Measurements from ENCODE around the gene FAM222A. TPM values are rescaled to one million over a fixed set of nuclear protein-coding genes. Genes with fewer than 3 reads are reported as not detected.

The FAM222A gene
- 0.73 TPM for total RNA-seq

DNA sequence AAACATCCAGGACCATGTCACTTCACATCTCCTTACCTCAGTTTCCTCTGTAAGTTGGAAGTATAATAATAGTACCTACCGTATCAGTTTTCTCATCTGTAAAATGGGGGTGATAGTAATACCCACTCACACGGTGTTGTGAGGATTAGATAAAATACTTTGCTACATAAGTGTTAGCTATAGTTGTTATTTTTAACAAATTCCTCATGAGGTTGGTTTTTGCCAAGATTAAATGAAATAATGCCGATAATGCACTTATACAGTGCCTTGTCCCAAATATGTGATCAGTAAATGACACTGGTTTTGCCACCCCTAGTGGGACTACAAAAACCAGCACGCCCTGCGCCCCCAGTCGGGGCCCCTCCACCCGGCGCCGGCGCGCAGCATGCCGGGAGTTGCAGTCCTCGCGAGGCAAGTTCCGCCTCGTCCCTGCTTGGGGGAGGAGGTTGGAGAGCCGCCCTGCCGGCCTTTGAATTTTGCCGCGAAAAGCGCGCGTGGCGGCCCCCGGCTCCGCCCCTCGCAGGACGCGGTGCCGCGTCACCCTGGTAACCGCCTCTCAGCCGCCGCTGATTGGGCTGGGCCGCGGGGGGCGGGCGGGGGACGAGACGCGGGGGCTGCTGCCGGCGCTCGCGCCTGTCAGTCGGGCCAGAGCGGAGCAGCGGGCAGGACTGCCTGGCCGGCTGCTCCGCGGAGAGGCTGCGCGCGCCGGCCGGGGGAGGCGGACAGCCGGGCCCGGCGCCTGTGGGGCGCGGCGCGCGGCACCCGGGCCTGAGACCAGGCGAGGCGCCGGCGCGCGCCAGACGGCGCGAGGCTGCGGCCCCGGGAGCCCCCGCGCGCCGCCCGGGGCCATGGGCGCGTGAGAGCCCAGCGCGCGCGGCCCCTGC, at the start of gene FAM222A:
Gene FAM222A, plus strand, starts transcription at position 639 of the 884 bp plus-strand sequence. CDS start 30,322 bp downstream, outside the sequence.
- DNase-seq (ENCODE audit: low spot score): peak; percentile 98

DNA sequence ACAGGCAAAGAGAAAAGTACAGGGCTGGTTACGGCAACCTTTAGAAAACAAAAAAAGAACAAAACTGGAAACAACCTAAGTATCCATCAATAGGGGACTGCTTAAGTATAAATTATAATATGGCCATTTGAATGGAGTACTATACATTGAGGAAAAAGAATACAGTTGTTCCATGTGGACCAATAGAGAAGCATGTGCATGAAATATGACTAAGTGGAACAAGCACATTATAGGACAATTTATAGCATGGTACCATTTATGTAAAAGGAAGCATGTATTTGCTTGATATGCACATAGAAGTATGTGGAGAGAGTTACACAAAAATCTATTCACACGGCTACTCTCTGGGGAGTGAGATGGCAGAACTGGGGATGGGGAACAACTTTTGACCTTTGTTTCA, 49.2 kb upstream of the FAM222A start:
- no peak for DNase-seq (ENCODE audit: low spot score)

DNA sequence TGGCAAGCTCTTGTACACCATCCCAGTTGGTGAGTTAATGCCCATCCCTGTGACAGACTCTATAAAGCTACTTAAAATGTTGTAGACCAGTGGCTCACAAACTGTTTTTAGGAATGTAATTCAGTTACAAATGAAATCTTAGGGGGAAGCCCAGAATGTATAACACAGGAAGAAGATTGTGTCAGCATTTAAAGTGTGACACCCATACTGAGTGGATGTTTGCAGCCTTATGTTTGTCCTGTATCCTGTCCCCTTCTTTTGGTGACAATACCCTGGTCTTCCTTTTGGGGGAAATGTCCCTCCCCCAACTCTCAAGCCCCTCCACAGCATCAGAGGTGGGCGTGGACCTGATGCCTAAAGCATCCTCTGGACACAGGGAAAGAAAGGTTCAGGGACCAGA, 47.6 kb upstream of the FAM222A start:
- no peak for DNase-seq (ENCODE audit: low spot score)

- no peak for DNase-seq (ENCODE audit: low spot score)
These were observed 42.9 kb upstream of the FAM222A start for GRCh38 chr12:109670731-109671130.

- no peak for DNase-seq (ENCODE audit: low spot score)
These were observed 42.1 kb upstream of the FAM222A start for GRCh38 chr12:109671502-109671901.

GRCh38 chr12:109673379-109673778, 40.2 kb upstream of the FAM222A start:
- no peak for DNase-seq (ENCODE audit: low spot score)

GRCh38 chr12:109673884-109674283, 39.7 kb upstream of the FAM222A start:
- no peak for DNase-seq (ENCODE audit: low spot score)

DNA sequence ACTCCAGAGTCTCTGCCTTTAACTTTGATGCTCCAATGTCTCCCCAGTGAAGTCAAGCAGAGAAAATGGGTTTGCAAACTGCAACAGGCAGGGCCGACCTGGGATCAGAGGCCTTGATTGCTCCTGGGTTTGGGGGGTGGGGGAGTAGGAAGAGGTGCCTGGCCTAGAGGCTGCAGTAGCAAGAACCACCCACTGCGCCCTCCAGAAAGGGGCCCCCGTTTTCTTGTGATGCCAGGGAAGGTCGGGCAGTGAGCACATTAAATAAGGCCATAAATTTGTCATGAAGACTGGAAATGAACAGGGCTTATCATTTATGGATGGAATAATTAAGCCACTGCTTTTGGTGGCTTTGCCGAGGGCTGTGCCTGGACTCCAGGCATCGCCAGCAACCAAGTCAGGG, 38.2 kb upstream of the FAM222A start:
- DNase-seq (ENCODE audit: low spot score): no peak

DNA sequence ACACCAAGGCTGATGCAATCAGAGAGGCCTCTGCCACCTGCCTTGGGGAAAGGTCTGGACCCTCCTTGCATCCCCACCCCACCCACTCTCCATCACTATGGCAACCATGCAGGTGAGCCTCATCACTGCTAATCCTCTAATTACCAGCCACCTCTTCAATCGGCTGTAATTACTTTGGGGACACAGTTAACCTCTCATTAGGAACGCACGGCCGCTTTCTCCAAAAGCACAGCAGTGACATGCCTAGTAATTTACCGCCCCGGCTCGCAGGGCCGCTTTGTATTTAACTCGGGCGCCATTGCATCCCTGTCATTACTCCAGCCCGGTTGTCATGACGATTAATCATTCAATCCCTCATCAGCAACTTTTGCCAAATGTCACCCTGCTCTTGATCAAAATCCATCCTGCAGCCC, 36.3 kb upstream of the FAM222A start:
- no peak for DNase-seq (ENCODE audit: low spot score)

DNA sequence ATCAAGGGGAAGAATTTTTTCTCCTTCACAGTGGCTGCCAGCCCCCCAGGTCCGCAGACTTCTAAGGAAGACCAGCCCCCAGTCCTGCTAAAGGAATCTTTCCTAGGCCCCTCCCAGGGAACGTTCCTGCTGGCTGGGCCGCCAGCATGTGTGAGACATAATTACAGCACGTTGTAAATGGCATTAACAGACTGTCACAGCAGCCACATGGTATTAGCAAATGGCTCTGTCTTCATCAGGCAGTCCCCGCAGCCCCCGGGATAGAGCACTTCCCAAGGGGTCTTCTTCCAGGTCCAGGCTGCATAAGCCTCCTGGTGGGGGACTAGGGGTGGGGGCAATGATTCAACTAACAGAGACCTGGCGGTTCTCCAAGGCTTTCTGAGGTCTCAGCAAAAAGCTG, 34.9 kb upstream of the FAM222A start:
- no peak for DNase-seq (ENCODE audit: low spot score)

DNA sequence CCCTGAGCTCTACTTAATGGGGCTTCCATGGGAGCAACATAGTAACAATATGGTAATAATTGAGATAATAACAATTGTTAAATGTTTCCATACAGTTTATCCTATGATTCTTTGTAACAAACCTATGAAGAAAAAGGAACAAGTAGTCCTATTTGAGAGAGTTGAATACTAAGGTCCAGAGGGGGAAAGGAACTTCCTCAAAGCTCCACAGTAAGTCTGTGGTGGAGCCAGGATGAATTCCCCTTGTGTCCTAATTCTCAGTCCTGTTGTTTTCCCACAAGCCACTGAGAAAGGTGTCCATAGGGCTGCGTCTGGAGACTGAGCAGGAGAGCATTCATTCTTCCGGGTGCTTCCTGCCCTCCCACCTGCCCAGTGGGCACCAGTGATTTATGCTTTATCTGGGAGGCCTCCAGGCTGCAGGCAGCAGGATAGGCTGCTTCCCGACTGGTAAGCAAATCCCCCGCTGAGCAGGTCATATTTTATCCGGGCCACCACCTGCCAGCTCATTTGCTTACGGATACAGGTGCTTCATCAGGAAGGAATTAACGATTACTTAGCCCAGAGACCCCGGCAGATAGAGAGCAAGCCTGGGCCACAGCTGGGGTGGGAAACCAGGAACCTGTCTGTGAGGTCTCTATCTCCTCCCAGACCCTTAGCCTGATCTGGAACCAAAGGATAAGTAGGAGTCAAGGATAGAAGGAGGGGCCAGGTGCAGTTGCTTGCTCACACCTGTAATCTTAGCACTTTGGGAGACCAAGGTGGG, 33.9 kb upstream of the FAM222A start:
- DNase-seq (ENCODE audit: low spot score): no peak

DNA sequence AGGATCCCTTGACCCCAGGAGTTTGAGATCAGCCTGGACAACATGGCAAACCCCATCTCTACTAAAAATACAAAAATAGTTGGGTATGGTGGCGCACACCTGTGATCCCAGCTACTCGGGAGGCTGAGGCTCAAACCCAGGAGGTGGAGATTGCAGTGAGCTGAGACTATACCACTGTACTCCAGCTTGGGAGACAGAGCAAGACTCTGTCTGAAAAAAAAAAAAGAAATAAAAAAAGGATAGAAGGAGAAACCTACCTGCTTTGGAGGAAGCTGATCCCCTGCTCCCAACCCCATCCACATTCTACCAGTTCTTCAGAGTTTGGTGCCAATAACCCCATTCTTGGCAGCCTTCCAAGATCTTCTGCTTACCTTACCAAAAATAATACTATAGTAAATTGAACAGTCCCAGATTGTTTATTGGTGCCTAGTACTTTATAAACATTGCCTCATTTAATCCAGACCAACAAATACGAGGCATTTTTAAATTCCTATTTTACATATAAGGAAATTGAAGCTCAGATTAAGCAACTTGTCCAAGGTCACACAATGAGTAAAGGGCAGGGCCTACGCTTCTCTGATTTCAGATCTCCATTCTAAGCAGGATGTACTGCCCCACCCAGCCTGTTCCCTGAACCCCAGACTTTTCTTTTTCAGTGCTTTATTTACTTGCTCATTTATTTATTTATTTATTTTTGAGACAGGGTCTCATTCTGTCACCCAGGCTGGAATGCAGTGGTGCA, 33.2 kb upstream of the FAM222A start:
- DNase-seq (ENCODE audit: low spot score): no peak

DNA sequence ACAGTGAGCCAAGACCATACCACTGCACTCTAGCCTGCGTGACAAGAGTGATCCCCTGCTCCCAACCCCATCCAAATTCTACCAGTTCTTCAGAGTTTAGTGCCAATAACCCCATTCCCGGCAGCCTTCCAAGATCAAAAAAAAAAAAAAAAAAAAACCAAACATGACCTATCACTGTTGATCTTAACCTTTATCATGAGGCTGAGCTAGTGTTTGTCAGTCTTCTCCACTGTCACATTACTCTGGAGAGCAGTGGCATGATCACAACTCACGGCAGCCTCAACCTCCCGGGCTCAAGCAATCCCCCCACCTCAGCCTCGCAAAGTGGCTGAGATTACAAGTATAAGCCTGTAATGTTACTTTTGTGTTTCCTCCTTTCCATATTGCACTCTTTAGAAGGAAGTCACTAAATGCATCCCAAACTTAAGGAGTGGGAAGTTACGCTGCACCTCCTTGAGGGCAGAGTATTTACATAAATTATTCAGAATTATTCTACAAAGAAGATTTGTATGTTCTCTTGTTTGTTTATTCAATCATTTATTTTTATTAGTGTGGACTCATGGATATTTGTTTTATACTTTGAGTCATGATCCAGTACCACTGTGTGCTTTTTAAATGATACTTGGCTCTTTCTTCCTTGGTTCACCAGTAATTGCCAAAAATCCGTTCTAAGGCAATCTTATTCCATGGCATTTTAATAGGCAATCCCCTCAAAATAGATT, 31.5 kb upstream of the FAM222A start:
- DNase-seq (ENCODE audit: low spot score): no peak

DNA sequence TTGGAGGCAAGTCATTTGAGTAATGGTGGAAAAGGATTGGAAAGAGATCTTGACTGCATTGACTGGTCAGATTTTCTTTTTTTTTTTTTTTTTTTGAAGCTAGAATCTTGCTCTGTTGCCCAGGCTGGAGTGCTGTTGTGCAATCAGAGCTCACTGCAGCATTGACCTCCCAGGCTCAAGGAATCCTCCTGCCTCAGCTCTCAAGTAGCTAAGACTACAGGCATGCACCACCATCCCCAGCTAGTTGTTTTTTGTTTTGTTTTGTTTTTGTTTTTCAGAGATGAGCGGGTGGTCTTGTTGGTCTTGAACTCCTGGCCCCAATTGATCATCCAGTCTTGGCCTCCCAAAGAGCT, 30.9 kb upstream of the FAM222A start:
- no peak for DNase-seq (ENCODE audit: low spot score)

GRCh38 chr12:109683316-109683715, 30.3 kb upstream of the FAM222A start:
- DNase-seq (ENCODE audit: low spot score): no peak

GRCh38 chr12:109685574-109686447, 27.8 kb upstream of the FAM222A start:
- no peak for DNase-seq (ENCODE audit: low spot score)

GRCh38 chr12:109686523-109686922, 27.1 kb upstream of the FAM222A start:
- DNase-seq (ENCODE audit: low spot score): no peak

DNA sequence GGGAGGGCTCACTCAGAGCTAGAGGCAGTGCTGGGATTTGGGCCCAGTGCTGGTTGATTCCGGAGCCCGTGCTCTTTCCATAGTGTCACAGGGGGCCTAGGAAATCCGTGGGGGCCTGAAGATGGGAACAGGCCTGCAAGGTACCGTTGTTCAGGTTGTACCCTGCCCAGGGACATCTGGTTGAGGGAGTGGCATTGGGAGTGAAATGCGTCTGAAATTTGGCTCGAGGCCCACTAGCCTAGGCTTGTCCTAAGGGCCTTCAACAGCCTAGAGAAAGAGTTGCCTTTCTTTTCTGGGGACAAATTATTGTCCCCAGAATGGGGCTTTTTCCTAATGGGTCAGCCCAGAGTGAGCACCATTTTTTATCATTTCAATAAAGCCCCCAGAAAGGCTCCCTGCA, 26.4 kb upstream of the FAM222A start:
- DNase-seq (ENCODE audit: low spot score): no peak

GRCh38 chr12:109689426-109689825, 24.2 kb upstream of the FAM222A start:
- DNase-seq (ENCODE audit: low spot score): no peak

- no peak for DNase-seq (ENCODE audit: low spot score)
These were observed 20.5 kb upstream of the FAM222A start for GRCh38 chr12:109693160-109693559.
